ENCODE data around the gene DTNB. TPM values are rescaled to one million over a fixed set of nuclear protein-coding genes. Genes with fewer than 3 reads are reported as not detected.

Gene DTNB
- polyA plus RNA-seq, 1 donor from 2014 or later, result 22.5 TPM

- Histone ChIP-seq H3K27me3 (ENCODE audit: insufficient read depth, low read depth, low read length) (no peaks in the 10 kb centered on the region), H3F3A (ENCODE audit: insufficient read depth, low read length, poor library complexity, severe bottlenecking) (no peaks in the 10 kb centered on the region), H3K9ac (ENCODE audit: low read length) (no peak overlapping the region), H3K36me3 (ENCODE audit: insufficient read depth, low read length) (no peaks in the 10 kb centered on the region), H3K79me2 (replicated peaks; ENCODE audit: insufficient read depth, low read length) (no peaks in the 10 kb centered on the region), H4K20me1 (ENCODE audit: insufficient read depth) (no peaks in the 10 kb centered on the region), H3K4me2 (ENCODE audit: low read length) (no peak overlapping the region), H3K9me3 (ENCODE audit: low read length) (no peaks in the 10 kb centered on the region), H3K4me3 (ENCODE audit: low read length) (no peak overlapping the region), H3K9me2 (ENCODE audit: insufficient read depth, low read length) (no peaks in the 10 kb centered on the region), H2AFZ (ENCODE audit: low read depth, low read length) (no peak overlapping the region), H3K27ac (ENCODE audit: low read length) (no peak overlapping the region)
- TF ChIP-seq EP300 (conservative IDR thresholded peaks at IDR 0.05; ENCODE audit: poor library complexity, severe bottlenecking), result no peak
- no peak for TF ChIP-seq CTCF (IDR thresholded peaks at IDR 0.05; ENCODE audit: poor library complexity, severe bottlenecking)
- TF ChIP-seq RAD21 (conservative IDR thresholded peaks at IDR 0.05), result no peak
- no peak for TF ChIP-seq POLR2AphosphoS5 (IDR thresholded peaks at IDR 0.05)
Observed at GRCh38 chr2:25374411-25374810, 299.0 kb downstream of the DTNB start.

- H3K4me2 ChIP-seq (ENCODE audit: low read length), result no peak overlapping the region
- H4K20me1 ChIP-seq (ENCODE audit: insufficient read depth), result no peaks in the 10 kb centered on the region
- H3K27me3 ChIP-seq (ENCODE audit: insufficient read depth, low read depth, low read length), result no peaks in the 10 kb centered on the region
- H3K9me3 ChIP-seq (ENCODE audit: low read length), result no peaks in the 10 kb centered on the region
- H3K9ac ChIP-seq (ENCODE audit: low read length), result no peak overlapping the region
- no peak for TF ChIP-seq TAF1 (IDR thresholded peaks at IDR 0.05; ENCODE audit: low read depth)
- no peak for TF ChIP-seq SMC3 (conservative IDR thresholded peaks at IDR 0.05; ENCODE audit: poor library complexity)
- no peak for TF ChIP-seq MXI1 (conservative IDR thresholded peaks at IDR 0.05; ENCODE audit: poor library complexity, severe bottlenecking)
- TF ChIP-seq REST (IDR thresholded peaks at IDR 0.05; ENCODE audit: borderline replicate concordance), result no peak
- no peak for TF ChIP-seq EZH2 (IDR thresholded peaks at IDR 0.05; ENCODE audit: borderline replicate concordance, insufficient read depth, low read length, poor library complexity, severe bottlenecking)
- no peak for TF ChIP-seq RAD21 (conservative IDR thresholded peaks at IDR 0.05)
- TF ChIP-seq EP300 (conservative IDR thresholded peaks at IDR 0.05; ENCODE audit: poor library complexity, severe bottlenecking), result no peak
- TF ChIP-seq POLR2AphosphoS5 (IDR thresholded peaks at IDR 0.05), result no peak
- no peak for TF ChIP-seq CTCF (IDR thresholded peaks at IDR 0.05; ENCODE audit: poor library complexity, severe bottlenecking)
- H3K4me3 ChIP-seq (ENCODE audit: low read length), result no peak overlapping the region
- no peaks in the 10 kb centered on the region for H3K36me3 ChIP-seq (ENCODE audit: insufficient read depth, low read length)
- no peaks in the 10 kb centered on the region for H3K9me2 ChIP-seq (ENCODE audit: insufficient read depth, low read length)
- no peaks in the 10 kb centered on the region for H3F3A ChIP-seq (ENCODE audit: insufficient read depth, low read length, poor library complexity, severe bottlenecking)
- H3K27ac ChIP-seq (ENCODE audit: low read length), result no peak overlapping the region
- no peaks in the 10 kb centered on the region for H3K79me2 ChIP-seq (replicated peaks; ENCODE audit: insufficient read depth, low read length)
- H2AFZ ChIP-seq (ENCODE audit: low read depth, low read length), result no peak overlapping the region
Observed at GRCh38 chr2:25373269-25373981, 300.0 kb downstream of the DTNB start.
